ENCODE measurements around the gene NOL9. TPM values are rescaled to one million over a fixed set of nuclear protein-coding genes. Genes with fewer than 3 reads are reported as not detected.

NOL9 gene
- total and polyA plus RNA-seq, 2 of the 13 experiments (the other 11 are each of a cell fraction or from before 2014, with no cell fraction given): 18.0 to 24.7 TPM

DNA sequence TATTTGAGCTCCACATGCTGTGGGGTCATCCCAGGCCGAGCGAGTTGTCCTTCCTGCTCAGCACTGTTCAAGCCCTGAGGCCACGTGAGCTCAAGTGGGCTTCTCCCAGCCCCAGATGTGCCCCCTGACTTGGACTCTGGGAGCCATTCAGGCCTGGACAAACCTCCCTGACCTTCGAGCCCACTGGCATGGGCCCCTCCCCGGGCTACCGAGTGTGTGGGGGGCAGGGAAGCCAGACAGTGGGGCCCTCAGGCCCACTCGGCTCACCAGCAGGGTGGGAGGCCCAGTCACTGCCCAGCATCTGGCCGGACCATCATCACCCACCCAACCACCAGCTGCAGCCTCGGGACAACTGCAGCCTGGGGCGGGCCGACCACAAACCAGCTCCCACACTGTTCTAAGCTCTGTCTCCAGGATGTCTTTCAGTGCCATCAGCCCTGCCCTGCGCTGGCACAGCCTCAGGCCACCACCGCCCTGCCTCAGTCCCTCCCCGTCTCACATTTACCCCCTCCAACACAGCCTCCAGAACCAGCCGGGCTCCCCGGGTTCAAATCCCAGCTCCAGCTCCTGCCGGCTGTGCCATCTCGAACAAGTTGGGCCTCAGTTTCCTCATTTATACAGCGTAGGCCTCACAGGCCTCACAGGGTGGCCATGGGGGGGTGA lies 41.9 kb downstream of the NOL9 start (continued):
- TF ChIP-seq, protein P1, sequence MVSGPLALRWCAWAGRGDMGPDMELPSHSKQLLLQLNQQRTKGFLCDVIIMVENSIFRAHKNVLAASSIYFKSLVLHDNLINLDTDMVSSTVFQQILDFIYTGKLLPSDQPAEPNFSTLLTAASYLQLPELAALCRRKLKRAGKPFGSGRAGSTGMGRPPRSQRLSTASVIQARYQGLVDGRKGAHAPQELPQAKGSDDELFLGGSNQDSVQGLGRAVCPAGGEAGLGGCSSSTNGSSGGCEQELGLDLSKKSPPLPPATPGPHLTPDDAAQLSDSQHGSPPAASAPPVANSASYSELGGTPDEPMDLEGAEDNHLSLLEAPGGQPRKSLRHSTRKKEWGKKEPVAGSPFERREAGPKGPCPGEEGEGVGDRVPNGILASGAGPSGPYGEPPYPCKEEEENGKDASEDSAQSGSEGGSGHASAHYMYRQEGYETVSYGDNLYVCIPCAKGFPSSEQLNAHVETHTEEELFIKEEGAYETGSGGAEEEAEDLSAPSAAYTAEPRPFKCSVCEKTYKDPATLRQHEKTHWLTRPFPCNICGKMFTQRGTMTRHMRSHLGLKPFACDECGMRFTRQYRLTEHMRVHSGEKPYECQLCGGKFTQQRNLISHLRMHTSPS (CRISPR knock-in tag; IDR thresholded peaks at IDR 0.05; ENCODE audit: low read depth): 0 out of 2 replicates have a peak, but pooled peaks have one; percentile 15
- TF ChIP-seq SAP130 (CRISPR knock-in tag; IDR thresholded peaks at IDR 0.05; ENCODE audit: low read depth) (peak; percentile 16; the same call in 1 of the 2 replicates), ZKSCAN1 (IDR thresholded peaks at IDR 0.05; ENCODE audit: low read length) (no peak), ZSCAN29 (CRISPR knock-in tag; conservative IDR thresholded peaks at IDR 0.05) (no peak), MTA3 (CRISPR knock-in tag; IDR thresholded peaks at IDR 0.05) (no peak), ZMAT3 (CRISPR knock-in tag; conservative IDR thresholded peaks at IDR 0.05) (no peak), CHD4 (IDR thresholded peaks at IDR 0.05; ENCODE audit: borderline replicate concordance, low read length) (no peak), ATF7 (IDR thresholded peaks at IDR 0.05) (no peak), ATF7 (CRISPR knock-in tag; IDR thresholded peaks at IDR 0.05) (no peak), CREM (IDR thresholded peaks at IDR 0.05) (no peak), CREM (CRISPR knock-in tag; IDR thresholded peaks at IDR 0.05) (no peak), SP4 (CRISPR knock-in tag; IDR thresholded peaks at IDR 0.05) (no peak), ZNF33A (CRISPR knock-in tag; IDR thresholded peaks at IDR 0.05; ENCODE audit: borderline replicate concordance) (no peak), KDM6A (CRISPR knock-in tag; IDR thresholded peaks at IDR 0.05; ENCODE audit: low read depth) (peak; percentile 67; the same call in 1 of the 2 replicates), ZNF792 (CRISPR knock-in tag; IDR thresholded peaks at IDR 0.05) (no peak), TBX3 (IDR thresholded peaks at IDR 0.05; ENCODE audit: borderline replicate concordance) (no peak), NFYC (CRISPR knock-in tag; IDR thresholded peaks at IDR 0.05) (no peak), ATAD3A (CRISPR knock-in tag; IDR thresholded peaks at IDR 0.05) (no peak), ZNF136 (CRISPR knock-in tag; IDR thresholded peaks at IDR 0.05; ENCODE audit: low read depth) (no peak), ZNF616 (CRISPR knock-in tag; IDR thresholded peaks at IDR 0.05; ENCODE audit: low read depth) (no peak), ZFP37 (CRISPR knock-in tag; IDR thresholded peaks at IDR 0.05; ENCODE audit: borderline replicate concordance) (no peak), ZNF607 (CRISPR knock-in tag; IDR thresholded peaks at IDR 0.05; ENCODE audit: borderline replicate concordance) (no peak; the same call in 1 of the 2 replicates), CBFB (CRISPR knock-in tag; IDR thresholded peaks at IDR 0.05) (no peak), ZNF619 (CRISPR knock-in tag; IDR thresholded peaks at IDR 0.05) (no peak)
- TF ChIP-seq, protein P2, sequence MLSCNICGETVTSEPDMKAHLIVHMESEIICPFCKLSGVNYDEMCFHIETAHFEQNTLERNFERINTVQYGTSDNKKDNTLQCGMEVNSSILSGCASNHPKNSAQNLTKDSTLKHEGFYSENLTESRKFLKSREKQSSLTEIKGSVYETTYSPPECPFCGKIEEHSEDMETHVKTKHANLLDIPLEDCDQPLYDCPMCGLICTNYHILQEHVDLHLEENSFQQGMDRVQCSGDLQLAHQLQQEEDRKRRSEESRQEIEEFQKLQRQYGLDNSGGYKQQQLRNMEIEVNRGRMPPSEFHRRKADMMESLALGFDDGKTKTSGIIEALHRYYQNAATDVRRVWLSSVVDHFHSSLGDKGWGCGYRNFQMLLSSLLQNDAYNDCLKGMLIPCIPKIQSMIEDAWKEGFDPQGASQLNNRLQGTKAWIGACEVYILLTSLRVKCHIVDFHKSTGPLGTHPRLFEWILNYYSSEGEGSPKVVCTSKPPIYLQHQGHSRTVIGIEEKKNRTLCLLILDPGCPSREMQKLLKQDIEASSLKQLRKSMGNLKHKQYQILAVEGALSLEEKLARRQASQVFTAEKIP (CRISPR knock-in tag; IDR thresholded peaks at IDR 0.05; ENCODE audit: borderline replicate concordance): no peak
- TF ChIP-seq, protein P3, sequence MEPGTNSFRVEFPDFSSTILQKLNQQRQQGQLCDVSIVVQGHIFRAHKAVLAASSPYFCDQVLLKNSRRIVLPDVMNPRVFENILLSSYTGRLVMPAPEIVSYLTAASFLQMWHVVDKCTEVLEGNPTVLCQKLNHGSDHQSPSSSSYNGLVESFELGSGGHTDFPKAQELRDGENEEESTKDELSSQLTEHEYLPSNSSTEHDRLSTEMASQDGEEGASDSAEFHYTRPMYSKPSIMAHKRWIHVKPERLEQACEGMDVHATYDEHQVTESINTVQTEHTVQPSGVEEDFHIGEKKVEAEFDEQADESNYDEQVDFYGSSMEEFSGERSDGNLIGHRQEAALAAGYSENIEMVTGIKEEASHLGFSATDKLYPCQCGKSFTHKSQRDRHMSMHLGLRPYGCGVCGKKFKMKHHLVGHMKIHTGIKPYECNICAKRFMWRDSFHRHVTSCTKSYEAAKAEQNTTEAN (CRISPR knock-in tag; conservative IDR thresholded peaks at IDR 0.05): no peak
- TF ChIP-seq, protein P4, sequence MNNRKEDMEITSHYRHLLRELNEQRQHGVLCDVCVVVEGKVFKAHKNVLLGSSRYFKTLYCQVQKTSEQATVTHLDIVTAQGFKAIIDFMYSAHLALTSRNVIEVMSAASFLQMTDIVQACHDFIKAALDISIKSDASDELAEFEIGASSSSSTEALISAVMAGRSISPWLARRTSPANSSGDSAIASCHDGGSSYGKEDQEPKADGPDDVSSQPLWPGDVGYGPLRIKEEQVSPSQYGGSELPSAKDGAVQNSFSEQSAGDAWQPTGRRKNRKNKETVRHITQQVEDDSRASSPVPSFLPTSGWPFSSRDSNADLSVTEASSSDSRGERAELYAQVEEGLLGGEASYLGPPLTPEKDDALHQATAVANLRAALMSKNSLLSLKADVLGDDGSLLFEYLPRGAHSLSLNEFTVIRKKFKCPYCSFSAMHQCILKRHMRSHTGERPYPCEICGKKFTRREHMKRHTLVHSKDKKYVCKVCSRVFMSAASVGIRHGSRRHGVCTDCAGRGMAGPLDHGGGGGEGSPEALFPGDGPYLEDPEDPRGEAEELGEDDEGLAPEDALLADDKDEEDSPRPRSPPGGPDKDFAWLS (CRISPR knock-in tag; IDR thresholded peaks at IDR 0.05; ENCODE audit: borderline replicate concordance): no peak
